Osteoblast (primary cell): Measurements from ENCODE around the gene PPM1K. TPM values are rescaled to one million over a fixed set of nuclear protein-coding genes. Genes with fewer than 3 reads are reported as not detected.

Experiments
- DNase-seq: peaks from one replicate; pipeline ENCODE4 v3.0.0; 2011; ENCODE audit warnings: low spot score, mixed read lengths; ENCODE audit not compliant: insufficient read length; ENCODE audit errors: missing footprints
- H2AFZ ChIP-seq: 2 replicates; pipeline ENCODE4 v1.6.0; 2011; ENCODE audit warnings: mild to moderate bottlenecking, low read length
- H3K27ac ChIP-seq: 2 replicates; pipeline ENCODE4 v1.5.1; 2011; ENCODE audit warnings: mild to moderate bottlenecking, low read depth, low read length, moderate library complexity
- H3K27me3 ChIP-seq: 2 replicates; pipeline ENCODE4 v1.6.0; 2012; ENCODE audit warnings: mild to moderate bottlenecking, control low read depth, inconsistent platforms, low read length, moderate library complexity; ENCODE audit not compliant: insufficient read depth
- H3K36me3 ChIP-seq: 2 replicates; pipeline ENCODE4 v1.5.1; 2011; ENCODE audit warnings: mild to moderate bottlenecking, low read length, control low read depth, moderate library complexity; ENCODE audit not compliant: insufficient read depth
- H3K4me1 ChIP-seq: 2 replicates; pipeline ENCODE4 v1.5.1; 2011; ENCODE audit warnings: mild to moderate bottlenecking, low read length, control low read depth, moderate library complexity; ENCODE audit not compliant: insufficient read depth
- H3K4me2 ChIP-seq: 2 replicates; pipeline ENCODE4 v1.6.0; 2011; ENCODE audit warnings: mild to moderate bottlenecking, low read length; ENCODE audit not compliant: insufficient read depth
- H3K4me3 ChIP-seq: fragments of 200-600 bp; sonication (generic); 3 replicates; pipeline ENCODE4 v1.5.1; 2012; ENCODE audit warnings: mild to moderate bottlenecking, low read length, inconsistent platforms; ENCODE audit not compliant: insufficient read depth
- H3K79me2 ChIP-seq: 2 replicates; pipeline ENCODE4 v1.6.0; 2012; ENCODE audit warnings: mild to moderate bottlenecking, low read length, control low read depth, inconsistent platforms; ENCODE audit not compliant: insufficient read depth
- H3K9me3 ChIP-seq: 2 replicates; pipeline ENCODE4 v1.5.1; 2011; ENCODE audit warnings: low read depth, low read length, control low read depth
- H4K20me1 ChIP-seq: 2 replicates; pipeline ENCODE4 v1.6.0; 2012; ENCODE audit warnings: mild to moderate bottlenecking, low read length, control low read depth; ENCODE audit not compliant: insufficient read depth
- CTCF ChIP-seq: IDR thresholded peaks from 2 replicates; pipeline ENCODE4 v1.5.1; 2011; ENCODE audit warnings: mild to moderate bottlenecking, low read depth, low read length, moderate library complexity; ENCODE audit errors: extremely low read depth
- total RNA-seq: library from RNA; depleted of rRNA; stranded (reverse); fragments of >200 nt; gene quantifications from 2 replicates; pipeline ENCODE4 v1.2.3, GENCODE V29; 2012

Gene PPM1K
- total RNA-seq, 1 donor = 21.0 TPM

- no peaks in the 10 kb centered on the region for H4K20me1 ChIP-seq
- H3K9me3 ChIP-seq = no peaks in the 10 kb centered on the region
- no peak overlapping the region for H3K4me2 ChIP-seq
- no peaks in the 10 kb centered on the region for H3K79me2 ChIP-seq
- no peaks in the 10 kb centered on the region for H3K27me3 ChIP-seq
- DNase-seq = no peak
- H3K4me1 ChIP-seq = no peaks in the 10 kb centered on the region
- no peaks in the 10 kb centered on the region for H3K36me3 ChIP-seq
- no peak overlapping the region for H3K27ac ChIP-seq
- no peak overlapping the region for H2AFZ ChIP-seq
- no peak overlapping the region for H3K4me3 ChIP-seq
- TF ChIP-seq CTCF = no peak
These were observed 11.3 kb upstream of the PPM1K start for GRCh38 chr4:88295656-88296055.

- peak; percentile 62 for DNase-seq
- H4K20me1 ChIP-seq = no peaks in the 10 kb centered on the region
- no peak for TF ChIP-seq CTCF
- H3K4me1 ChIP-seq = no peaks in the 10 kb centered on the region
- H3K79me2 ChIP-seq = no peaks in the 10 kb centered on the region
- H2AFZ ChIP-seq = peak overlapping the region; percentile 48
- H3K27me3 ChIP-seq = no peaks in the 10 kb centered on the region
- H3K9me3 ChIP-seq = no peaks in the 10 kb centered on the region
- no peaks in the 10 kb centered on the region for H3K36me3 ChIP-seq
- H3K4me3 ChIP-seq = no peak overlapping the region
- peak overlapping the region; percentile 70 for H3K4me2 ChIP-seq
- H3K27ac ChIP-seq = no peak overlapping the region
These were observed 6.6 kb upstream of the PPM1K start for GRCh38 chr4:88291003-88291402.

GRCh38 chr4:88286897-88287296 lies 2.5 kb upstream of the PPM1K start:
- Histone ChIP-seq H3K27ac (no peak overlapping the region), H3K36me3 (no peaks in the 10 kb centered on the region), H3K4me2 (no peak overlapping the region), H3K4me3 (no peak overlapping the region), H3K27me3 (no peaks in the 10 kb centered on the region), H3K79me2 (peaks cover 3% of the 10 kb centered on the region), H3K4me1 (peaks cover 19% of the 10 kb centered on the region), H4K20me1 (no peaks in the 10 kb centered on the region), H2AFZ (no peak overlapping the region), H3K9me3 (no peaks in the 10 kb centered on the region)
- TF ChIP-seq CTCF = no peak
- peak; percentile 15 for DNase-seq

GRCh38 chr4:88285235-88285653 lies 883 bp upstream of the PPM1K start:
- Histone ChIP-seq H3K27me3 (no peaks in the 10 kb centered on the region), H3K4me3 (peak overlapping the region; percentile 84), H3K4me1 (peaks cover 19% of the 10 kb centered on the region), H4K20me1 (no peaks in the 10 kb centered on the region), H3K36me3 (no peaks in the 10 kb centered on the region), H3K9me3 (no peaks in the 10 kb centered on the region), H3K79me2 (peaks cover 14% of the 10 kb centered on the region), H2AFZ (peak overlapping the region; percentile 96), H3K4me2 (peak overlapping the region; percentile 99), H3K27ac (peak overlapping the region; percentile 60)
- no peak for DNase-seq
- TF ChIP-seq CTCF = no peak
